OCI-M2 (cell line): ENCODE results near the gene ATG10.
"Not testable (repeated sequence)": the region's sequence is repeated elsewhere in the genome, so short reads cannot be mapped to it uniquely, and the experiment has no call there.

Experiments
- DNase-seq: peaks from one replicate; lab custom pipeline; 2025; ENCODE audit not compliant: unreplicated experiment; lab: John Stamatoyannopoulos, UW

ATG10 gene

DNA sequence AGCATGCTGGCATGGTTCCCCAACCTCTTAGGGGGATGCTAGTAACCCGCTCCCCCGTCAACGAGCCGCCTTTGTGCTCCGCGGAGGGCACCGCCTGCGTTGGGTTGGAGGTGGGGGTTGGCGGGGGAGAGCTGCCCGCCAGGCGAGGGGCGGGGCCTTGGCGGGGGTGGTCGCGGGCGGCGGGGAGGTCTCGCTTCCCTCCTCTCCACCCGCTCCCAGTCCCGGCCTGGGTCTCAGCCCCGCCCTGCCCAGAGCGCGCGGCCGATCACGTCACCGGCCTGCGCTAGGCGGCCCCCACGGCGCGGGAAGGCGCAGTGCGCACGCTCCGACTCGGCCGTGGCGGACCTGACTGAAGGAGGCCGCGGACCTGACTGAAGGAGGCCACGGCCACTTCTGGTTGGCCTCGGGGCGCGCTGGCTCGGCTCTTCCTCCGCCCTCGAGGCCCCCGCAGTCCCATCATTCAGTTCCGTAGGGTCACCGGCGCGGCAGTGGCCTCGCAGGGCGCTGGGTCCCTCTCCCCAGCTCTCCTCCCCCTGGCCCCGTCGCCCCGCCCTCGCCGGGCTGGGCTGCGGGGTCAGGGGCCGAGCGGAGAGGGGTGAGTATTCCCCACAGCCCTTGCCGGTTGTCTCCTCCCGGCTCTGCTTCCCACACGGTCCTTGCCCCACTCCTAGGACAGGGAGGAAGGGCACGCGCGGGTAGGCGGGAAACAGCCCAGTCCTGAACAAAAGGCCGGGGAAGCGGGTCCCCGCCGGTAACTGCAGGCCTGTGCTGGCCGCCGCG is at the start of gene ATG10:
Gene ATG10 (plus strand): TSS at position 312 of the 780 bp plus-strand sequence. CDS start 15,548 bp downstream, outside the sequence.
- peak; percentile 54 for DNase-seq

DNA sequence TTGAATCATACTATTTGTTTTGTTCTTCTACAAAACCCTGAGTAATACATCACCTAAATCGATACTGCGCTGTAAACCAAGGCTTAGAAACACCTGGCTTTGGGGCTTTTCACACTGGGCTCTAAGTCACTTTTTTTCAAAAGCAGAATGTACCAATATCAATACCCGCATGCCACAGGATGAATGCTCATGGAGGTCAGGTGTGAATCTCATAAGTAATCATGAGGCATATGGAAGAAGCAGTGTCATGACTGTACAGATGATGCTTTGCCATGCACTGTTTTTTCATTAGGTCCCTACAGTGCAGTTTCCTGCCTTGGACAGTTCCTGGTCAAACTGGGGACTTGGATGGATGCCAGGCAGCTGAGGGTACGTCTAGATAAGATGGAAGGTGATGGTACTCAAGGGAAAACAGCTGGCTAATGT is 49.0 kb upstream of the ATG10 start:
- DNase-seq: no peak

DNA sequence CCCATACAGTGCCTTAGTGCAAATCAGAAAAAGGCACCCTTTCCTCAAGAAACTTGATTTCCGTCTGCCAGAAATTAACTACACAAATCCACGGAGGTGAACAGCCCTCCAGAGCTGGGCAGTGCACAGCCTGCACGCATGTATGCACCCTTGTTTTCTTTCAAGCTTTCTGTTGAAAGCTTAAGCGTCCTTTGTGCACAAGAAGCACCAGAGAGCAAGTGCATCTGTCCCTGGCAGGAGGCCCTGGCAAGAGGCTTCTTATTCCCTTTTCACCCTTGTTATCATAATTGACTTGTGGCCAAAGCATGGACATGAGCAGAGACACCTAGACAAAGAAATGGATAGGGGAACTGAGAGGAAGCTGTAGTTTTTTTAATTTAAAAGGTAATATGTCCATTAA is 47.4 kb upstream of the ATG10 start:
- no peak for DNase-seq

DNA sequence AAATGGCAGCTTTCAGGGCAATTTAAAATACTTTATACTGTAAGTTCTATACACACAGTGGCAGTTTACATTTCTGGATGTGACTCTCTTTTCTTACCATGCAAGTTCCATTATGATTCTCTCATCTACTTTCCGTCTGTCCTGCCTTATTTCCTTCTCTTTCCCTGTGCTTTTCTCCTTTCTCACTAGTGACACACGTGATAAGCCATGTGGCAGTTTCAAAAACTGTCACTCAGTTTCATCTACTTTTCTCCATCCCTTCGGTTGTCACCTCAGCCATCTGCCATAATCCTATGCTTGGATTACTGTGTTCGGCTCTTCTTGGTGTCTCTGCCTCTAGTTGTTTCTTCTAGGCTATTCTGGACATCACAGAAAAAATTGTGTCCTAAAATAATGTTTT is 46.8 kb upstream of the ATG10 start:
- no peak for DNase-seq

DNA sequence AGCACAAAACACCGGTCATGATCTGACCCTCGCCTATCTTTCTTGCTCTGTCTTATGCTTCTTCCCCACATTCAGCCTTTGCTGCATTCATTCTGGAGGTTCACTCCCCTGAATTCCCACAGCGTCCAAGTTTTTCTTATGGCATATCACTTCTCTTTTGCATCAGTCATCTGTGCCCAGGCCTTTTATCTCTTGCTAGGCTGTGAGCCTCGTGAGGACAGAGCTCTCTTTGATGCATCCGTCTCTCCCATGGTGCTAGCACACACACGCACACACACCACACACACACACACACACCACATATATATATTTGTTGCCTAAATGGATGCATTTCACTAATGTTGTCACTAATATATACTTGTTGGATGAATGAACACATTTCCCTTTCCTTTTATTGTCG is 45.8 kb upstream of the ATG10 start:
- no peak for DNase-seq

DNA sequence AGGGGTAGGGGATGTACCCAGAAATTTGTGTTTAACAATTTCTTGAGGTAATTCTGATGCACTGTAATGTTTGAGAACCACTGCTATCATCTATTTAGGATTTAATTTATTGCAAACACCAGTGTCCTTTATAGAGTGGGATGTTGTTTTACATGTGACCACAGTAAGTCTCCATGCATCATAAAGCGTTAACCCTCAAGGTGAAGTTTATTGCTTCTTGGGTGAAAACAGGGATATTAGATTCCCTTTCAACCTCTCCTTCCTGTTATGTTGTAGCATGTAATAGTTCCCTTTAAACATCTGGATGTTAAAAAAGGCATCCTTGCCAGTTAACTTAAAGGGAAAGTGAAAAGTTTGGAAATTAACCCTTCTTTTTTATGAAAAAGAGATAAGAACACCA is 35.8 kb upstream of the ATG10 start:
- no peak for DNase-seq

DNA sequence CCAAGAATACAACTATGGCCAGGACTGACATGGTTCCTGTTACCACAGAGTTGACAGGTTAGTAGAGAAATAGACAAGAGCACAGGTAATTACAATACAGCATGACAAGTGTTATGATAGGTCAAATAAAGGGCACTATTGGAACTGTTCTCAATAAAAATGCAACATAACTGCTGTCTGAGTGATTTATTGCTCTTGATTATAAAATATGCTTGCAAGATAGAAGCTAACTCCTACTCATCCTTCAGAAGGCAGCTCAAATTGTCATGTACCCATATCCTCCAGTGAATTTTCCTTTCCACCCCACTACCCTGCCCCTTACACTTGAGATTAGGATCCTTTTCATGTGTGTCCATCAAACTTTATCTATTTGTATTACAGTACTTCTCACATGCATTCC is 35.1 kb upstream of the ATG10 start:
- no peak for DNase-seq

DNA sequence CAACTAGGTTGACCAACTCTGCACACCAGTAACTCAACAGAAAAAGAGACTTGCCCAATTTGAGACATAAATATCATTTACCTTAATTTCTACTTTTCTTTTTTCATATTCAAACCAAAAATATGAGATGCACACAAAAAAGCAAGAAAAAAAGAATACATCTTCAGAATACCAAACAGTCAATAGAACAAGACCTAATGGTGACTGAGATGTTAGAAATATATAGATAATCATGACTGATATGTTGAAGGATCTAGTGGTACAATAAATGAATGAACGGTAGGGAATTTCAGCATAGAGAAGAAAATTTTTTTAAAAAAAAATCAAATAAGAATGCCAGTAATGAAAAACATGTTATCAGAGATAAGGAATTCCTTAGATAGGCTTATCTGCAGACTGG is 29.1 kb upstream of the ATG10 start:
- DNase-seq: no peak

DNA sequence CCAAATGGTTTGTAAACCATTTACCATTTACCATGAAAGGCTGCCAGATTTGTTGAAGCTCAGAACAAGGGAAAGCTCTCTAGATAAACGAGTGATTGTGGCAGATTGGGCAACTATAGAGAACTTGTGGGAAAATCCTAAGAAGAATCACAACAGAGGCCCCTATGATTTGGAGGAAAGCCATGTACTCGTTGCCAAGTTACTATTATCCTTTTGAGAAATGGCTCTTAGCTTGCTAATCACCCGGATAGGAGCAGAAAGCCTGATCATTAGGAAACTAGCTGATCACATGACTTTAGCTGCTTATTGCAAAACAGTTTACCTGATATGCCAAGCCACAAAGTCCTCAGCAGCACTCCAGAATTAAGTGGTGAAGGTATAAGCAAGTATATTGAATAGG is 23.5 kb upstream of the ATG10 start:
- no peak for DNase-seq

DNA sequence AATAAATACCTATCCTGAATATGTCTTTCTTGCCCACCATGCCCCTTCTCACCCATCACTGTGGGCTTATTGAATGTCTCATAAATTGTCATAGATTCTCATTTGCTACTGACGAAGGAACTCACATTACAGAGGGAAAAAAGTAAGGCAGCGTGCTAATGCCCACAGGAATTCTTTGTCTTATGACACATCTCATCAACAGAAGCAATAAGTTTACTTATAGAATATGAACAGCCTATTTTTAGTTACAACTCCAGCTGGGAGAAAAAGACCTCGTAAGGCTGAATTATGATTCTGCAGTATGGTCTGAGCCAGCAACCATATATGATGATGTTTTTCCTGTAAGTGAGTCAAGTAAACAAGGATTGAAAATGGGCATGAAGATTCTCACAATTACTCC is 22.4 kb upstream of the ATG10 start:
- no peak for DNase-seq

DNA sequence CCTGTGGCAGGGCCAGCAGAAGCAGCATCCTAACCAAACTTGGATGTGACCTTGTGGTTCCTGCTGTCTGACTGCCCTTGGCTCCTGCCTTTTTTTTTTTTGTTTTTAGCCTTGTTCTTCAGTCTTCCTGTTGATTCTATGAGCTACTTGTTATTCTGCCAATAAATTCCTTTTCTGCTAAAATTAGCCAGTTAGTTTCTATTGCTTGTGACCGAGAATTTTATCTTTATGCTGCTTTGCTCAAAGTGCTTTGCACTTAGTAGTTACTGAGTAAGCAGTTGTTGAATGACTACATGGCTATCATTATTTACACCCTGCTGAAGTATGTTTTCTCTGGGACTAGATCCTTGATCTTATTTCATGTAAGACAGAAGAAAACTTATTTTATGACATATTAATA is 20.8 kb upstream of the ATG10 start:
- no peak for DNase-seq

DNA sequence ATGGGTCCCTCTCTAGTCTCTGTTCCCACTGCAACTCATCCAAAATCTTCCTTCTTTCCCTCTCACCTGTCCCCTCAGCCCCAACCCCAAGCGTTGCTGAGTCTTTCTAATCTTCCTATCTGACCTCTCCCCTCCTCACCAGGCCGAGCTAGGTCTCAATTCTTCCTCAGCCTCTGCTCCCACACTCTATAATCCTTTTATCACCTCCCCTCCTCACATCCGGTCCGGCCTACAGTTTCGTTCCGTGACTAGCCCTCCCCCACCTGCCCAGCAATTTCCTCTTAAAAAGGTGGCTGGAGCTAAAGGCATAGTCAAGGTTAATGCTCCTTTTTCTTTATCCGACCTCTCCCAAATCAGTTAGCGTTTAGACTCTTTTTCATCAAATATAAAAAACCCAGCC is 17.0 kb upstream of the ATG10 start:
- not testable (repeated sequence) for DNase-seq

DNA sequence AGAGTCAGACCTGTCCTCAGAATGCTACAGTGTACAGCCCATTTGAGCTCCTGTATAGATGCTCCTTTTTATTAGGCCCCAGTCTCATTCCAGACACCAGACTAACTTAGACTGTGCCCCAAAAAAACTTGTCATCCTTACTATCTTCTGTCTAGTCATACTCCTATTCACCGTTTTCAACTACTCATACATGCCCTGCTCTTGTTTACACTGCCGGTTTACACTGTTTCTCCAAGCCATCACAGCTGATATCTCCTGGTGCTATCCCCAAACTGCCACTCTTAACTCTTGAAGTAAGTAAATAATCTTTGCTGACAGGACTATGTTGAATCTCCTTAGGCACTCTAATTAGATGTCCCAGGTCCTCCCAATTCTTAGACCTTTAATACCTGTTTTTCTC is 13.7 kb upstream of the ATG10 start:
- DNase-seq: not testable (repeated sequence)

DNA sequence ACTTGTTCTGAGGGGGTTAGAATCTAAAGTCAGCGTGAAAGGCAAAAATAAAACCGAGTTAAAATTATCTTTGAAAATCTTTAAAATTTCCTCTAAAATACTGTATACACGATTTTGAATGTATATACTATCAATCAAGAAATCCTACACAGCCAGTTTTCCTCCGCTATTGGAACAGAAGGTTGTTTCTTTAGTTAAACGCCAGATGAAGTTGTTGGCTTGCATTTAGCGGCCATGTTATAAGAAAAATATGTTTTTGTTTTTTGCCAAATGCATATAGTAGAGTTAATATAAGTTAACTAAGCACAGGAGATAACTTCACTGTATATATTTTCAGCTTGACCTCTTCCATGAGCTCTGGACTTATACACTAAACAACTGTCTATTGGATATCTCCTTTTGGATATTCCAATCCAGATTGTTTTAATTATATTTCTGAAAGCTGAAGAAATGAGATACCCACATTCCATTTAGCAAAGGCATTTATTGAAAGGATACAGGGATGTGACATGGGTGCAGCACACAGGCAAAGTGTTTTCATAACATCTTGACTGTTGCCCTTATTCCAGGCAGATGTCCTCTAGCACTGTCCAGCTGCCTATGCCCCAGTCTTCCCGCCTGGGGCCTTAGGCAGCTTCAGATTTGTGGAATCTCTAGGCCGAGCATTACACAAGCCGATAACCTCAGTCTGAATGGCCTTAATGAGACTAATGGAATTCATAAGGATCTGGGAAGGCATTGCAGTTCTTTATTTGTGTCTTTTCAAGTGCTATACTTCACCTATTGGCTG is 10.0 kb upstream of the ATG10 start:
- no peak for DNase-seq

DNA sequence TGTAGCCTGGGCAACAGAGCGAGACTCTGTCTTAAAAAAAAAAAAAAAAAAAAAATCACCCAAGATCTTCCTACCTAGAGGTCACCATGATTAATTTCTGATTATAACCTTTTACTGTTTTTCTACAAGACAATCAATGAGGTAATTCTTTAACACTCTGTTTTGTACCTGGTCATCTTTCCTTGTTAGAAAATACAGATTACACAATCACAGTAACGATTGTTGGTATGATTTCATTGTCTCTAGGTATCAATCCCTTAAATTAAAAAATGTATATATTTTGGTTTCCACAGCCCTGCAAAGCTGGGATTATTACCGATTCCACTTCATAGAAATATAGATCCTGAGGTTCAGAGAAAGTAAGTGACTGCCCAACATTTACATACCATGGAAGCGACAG is 8.3 kb upstream of the ATG10 start:
- DNase-seq: no peak

DNA sequence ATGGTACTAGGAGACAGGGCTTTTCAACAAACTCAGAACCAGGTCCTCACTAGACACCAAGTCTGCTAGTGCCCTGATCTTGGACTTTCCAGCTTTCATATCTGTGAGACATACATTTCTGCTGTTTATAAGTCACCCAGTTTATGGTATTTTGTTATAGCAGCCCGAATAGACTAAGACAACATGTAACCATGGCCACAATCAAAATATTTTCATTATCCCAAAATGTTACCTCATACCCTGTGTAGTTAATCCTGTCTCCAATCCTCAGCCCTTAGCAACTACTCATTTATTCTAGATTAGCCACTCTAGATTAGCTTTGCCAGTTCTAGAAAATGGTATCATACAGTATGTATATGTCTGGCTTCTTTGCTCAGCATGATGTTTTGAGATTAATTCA is 6.3 kb upstream of the ATG10 start:
- no peak for DNase-seq

DNA sequence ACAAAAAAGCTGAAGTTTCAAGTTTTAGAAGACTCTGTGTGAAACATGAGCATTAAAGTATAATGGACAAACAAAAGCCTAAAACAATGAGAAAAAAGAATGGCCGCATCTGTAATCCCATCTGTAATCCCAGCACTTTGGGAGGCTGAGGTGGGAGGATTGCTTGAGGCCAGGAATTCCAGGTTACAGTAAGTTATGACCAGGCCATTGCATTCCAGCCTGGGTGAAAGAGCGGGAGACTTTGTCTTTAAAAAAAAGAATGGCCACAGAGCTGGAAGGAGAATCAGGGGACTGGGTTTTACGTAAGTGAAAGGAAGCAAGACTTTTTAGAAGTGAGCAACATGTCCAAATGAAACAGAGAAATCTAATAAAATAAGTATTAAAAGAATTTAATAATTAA is 2.6 kb upstream of the ATG10 start:
- DNase-seq: no peak

DNA sequence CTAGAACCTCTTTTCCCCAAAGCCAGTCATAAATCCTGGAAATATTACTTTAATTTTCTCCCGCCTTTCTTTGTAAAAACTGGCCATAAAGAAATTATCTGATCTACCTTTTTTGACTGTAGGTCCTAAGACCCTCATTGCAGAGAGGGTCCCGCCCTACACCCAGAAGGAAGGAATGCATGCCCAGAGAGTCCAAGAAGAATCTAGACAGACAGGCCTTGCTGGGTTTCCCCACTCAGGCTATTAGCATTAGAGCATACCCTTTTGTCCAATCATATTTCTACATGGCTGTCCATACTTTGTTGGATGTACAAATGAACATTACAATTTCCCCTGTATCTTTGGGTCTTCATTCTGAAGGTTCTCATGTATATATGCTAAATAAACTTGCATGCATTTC is 1.9 kb upstream of the ATG10 start:
- no peak for DNase-seq

DNA sequence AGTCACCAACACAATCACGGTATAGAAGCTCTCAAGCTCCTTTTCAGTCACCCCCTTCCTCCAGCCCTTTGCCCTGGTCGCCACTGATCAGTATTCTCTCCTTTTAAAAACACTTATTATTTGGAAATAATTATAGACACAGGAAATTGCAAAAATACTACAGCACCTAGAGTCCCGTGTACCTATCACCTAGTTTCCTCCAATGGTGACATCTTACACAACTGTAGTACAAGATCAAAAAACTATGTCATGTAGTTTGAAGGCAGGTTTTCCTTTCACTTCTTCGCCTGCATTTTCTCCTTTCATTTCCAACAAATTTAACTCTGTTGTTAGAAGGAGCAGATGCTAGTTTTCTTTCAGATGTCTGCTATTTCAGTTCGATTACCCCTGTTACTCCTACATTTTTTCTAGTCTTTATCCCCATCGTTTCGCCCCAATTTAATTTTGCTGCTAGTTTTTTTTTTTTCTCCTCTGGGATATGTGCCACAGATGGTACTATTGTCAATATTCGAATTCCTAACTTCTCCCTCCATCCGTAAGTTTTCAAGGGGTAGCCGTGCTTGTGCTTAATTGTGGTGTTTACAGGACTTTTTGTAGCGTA is 612 bp upstream of the ATG10 start:
- DNase-seq: no peak

DNA sequence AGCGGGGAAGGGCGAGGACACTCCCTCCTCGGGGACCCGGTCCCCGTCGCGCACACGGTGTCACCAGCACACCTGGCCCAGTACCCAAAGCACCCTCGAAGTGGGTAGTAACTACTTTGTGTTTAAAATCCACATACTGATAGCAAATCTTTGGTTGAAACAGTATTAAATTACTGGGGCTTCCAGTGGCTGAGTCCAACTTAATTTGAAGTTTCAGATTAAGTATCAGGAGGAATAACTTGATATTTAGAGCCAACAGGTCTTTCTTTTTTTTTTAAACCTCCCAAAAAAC is 615 bp downstream of the ATG10 start:
- DNase-seq: no peak

DNA sequence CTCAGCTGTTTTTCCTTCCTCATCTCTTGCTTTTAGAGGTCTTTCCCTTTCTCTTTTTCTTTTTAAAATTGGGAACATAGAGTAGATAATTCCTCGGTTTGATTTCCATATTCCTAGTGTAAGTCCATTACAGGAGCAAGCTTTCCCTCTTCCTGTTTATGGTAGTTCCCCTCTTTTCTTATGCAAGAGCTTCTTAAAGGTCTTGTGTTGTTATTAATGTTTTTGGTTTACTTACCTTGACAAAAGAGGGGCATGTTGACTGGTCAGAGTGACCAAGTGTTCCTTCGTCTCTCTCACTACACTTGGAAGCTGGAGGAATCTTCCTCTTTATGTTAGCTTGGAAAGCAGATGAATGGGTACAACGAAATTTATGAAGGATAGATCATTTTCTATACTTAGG is 8.3 kb downstream of the ATG10 start:
- DNase-seq: no peak

DNA sequence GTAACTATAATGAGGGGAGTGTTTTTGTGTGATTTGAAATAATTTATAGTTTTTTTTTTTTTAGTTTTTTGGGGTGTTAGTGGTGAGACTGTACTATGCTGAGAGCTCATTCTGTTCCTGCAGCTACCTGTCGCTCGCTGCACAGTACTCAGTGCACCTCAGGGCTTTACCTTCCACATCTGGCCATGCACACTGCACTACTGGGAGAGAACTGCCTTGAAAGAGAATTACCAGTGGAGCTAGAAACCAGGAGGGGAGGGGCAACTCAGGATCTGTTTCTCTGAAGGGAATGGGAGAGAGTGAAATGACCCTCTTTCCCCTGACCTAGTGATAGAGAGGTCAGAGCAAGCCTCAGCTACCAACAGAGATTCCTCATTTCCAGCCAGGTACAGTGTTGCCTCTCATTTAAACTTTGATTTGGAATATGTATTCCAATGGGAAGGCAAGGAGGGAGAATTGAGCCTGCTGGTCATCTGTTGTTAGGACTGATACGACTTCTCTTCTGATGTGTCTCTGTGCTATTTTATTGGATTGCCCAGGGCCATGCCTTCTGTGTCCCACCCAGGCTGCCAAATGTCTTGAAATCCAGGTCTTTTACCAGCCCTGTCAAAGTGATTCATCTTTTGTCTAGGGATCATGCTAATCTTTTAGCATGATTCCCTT is 8.9 kb downstream of the ATG10 start:
- no peak for DNase-seq
